Measurements from ENCODE around the gene ZDHHC12.

DNA sequence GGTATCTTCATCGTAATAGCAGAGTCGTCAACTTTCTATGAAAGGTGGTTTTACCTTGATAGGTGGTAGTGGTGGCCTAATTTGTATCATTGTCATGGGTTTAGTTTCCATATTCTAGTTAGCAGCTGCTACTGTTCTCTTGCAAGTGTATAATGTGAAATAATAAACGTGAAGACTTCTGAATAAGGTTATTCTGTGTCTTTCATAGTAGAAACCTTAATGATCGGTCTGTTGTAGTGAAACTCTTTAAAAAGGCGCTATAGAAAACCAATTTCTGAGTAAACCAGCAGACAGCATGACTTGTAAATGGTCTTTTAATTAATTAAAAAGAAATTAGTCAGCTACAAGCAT lies 33.3 kb downstream of the ZDHHC12 start:
- TF ChIP-seq, protein P1, sequence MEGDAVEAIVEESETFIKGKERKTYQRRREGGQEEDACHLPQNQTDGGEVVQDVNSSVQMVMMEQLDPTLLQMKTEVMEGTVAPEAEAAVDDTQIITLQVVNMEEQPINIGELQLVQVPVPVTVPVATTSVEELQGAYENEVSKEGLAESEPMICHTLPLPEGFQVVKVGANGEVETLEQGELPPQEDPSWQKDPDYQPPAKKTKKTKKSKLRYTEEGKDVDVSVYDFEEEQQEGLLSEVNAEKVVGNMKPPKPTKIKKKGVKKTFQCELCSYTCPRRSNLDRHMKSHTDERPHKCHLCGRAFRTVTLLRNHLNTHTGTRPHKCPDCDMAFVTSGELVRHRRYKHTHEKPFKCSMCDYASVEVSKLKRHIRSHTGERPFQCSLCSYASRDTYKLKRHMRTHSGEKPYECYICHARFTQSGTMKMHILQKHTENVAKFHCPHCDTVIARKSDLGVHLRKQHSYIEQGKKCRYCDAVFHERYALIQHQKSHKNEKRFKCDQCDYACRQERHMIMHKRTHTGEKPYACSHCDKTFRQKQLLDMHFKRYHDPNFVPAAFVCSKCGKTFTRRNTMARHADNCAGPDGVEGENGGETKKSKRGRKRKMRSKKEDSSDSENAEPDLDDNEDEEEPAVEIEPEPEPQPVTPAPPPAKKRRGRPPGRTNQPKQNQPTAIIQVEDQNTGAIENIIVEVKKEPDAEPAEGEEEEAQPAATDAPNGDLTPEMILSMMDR (IDR thresholded peaks at IDR 0.05): no peak
- TF ChIP-seq POLR2A (IDR thresholded peaks at IDR 0.05): no peak

Data from esophagus squamous epithelium (tissue), 4 donors.